KMS-11 (cell line): ENCODE data around the gene RAD51B.

Experiments used
- H2AFZ ChIP-seq: fragments of 200-600 bp; sonication (generic); 2 replicates; pipeline ENCODE4 v1.6.1; 2016; ENCODE audit warnings: antibody characterized with exemption, mixed run types, low read depth
- H3K27ac ChIP-seq: fragments of 200-600 bp; sonication (generic); 2 replicates; pipeline ENCODE4 v1.6.1; 2016; ENCODE audit warnings: mild to moderate bottlenecking, mixed run types
- H3K27me3 ChIP-seq: fragments of 200-600 bp; sonication (generic); 2 replicates; pipeline ENCODE4 v1.6.1; 2017; ENCODE audit warnings: mild to moderate bottlenecking, low read depth, mixed run types, moderate library complexity; ENCODE audit not compliant: insufficient read depth
- H3K36me3 ChIP-seq: fragments of 200-600 bp; sonication (generic); 2 replicates; pipeline ENCODE4 v1.6.1; 2017; ENCODE audit warnings: mild to moderate bottlenecking, mixed run types; ENCODE audit not compliant: insufficient read depth
- H3K4me1 ChIP-seq: fragments of 200-600 bp; sonication (generic); 2 replicates; pipeline ENCODE4 v1.6.1; 2016; ENCODE audit warnings: mild to moderate bottlenecking, low read depth, mixed run types; ENCODE audit not compliant: poor library complexity, severe bottlenecking
- H3K4me2 ChIP-seq: fragments of 200-600 bp; sonication (generic); 2 replicates; pipeline ENCODE4 v1.7.0; 2016; ENCODE audit warnings: mild to moderate bottlenecking, mixed run types
- H3K4me3 ChIP-seq: fragments of 200-600 bp; sonication (generic); IDR thresholded peaks from 2 replicates; pipeline ENCODE4 v1.6.1; 2017; ENCODE audit warnings: low read depth, low read length, mixed read lengths; ENCODE audit not compliant: insufficient read depth
- H3K79me2 ChIP-seq: fragments of 200-600 bp; sonication (generic); 2 replicates; pipeline ENCODE4 v1.6.1; 2016; ENCODE audit warnings: low read depth, mixed run types; ENCODE audit not compliant: insufficient read depth
- H3K9ac ChIP-seq: fragments of 200-600 bp; sonication (generic); 2 replicates; pipeline ENCODE4 v1.6.1; 2016; ENCODE audit warnings: mild to moderate bottlenecking, mixed run types
- H4K20me1 ChIP-seq: fragments of 200-600 bp; sonication (generic); 2 replicates; pipeline ENCODE4 v1.6.1; 2016; ENCODE audit warnings: mild to moderate bottlenecking, mixed run types; ENCODE audit not compliant: insufficient read depth
- CTCF ChIP-seq: fragments of 200-600 bp; sonication (generic); conservative IDR thresholded peaks from 2 replicates; pipeline ENCODE4 v1.6.1; 2017; ENCODE audit warnings: low read depth, mild to moderate bottlenecking, antibody characterized with exemption, low read length, moderate library complexity, mixed read lengths

Gene RAD51B

GRCh38 chr14:68358500-68358899 lies 538.9 kb downstream of the RAD51B start:
- Histone ChIP-seq H3K27me3 (no peaks in the 10 kb centered on the region), H3K36me3 (no peaks in the 10 kb centered on the region), H3K4me2 (no peak overlapping the region), H3K9ac (no peak overlapping the region), H3K79me2 (no peaks in the 10 kb centered on the region), H4K20me1 (no peaks in the 10 kb centered on the region), H3K4me1 (no peaks in the 10 kb centered on the region), H2AFZ (no peak overlapping the region), H3K4me3 (no peak overlapping the region), H3K27ac (no peak overlapping the region)
- no peak for TF ChIP-seq CTCF

- Histone ChIP-seq H3K27me3 (no peaks in the 10 kb centered on the region), H3K4me1 (no peaks in the 10 kb centered on the region), H2AFZ (no peak overlapping the region), H3K79me2 (no peaks in the 10 kb centered on the region), H3K36me3 (no peaks in the 10 kb centered on the region), H3K4me2 (no peak overlapping the region), H3K4me3 (no peak overlapping the region), H3K27ac (no peak overlapping the region), H4K20me1 (no peaks in the 10 kb centered on the region), H3K9ac (no peak overlapping the region)
- no peak for TF ChIP-seq CTCF
Measured at GRCh38 chr14:68359022-68359836, 539.6 kb downstream of the RAD51B start.

GRCh38 chr14:68359837-68360552 lies 540.4 kb downstream of the RAD51B start:
- Histone ChIP-seq H4K20me1 (no peaks in the 10 kb centered on the region), H2AFZ (no peak overlapping the region), H3K36me3 (no peaks in the 10 kb centered on the region), H3K79me2 (no peaks in the 10 kb centered on the region), H3K4me1 (no peaks in the 10 kb centered on the region), H3K4me3 (no peak overlapping the region), H3K27ac (no peak overlapping the region), H3K9ac (no peak overlapping the region), H3K4me2 (no peak overlapping the region), H3K27me3 (no peaks in the 10 kb centered on the region)
- no peak for TF ChIP-seq CTCF

GRCh38 chr14:68361231-68361630 lies 541.7 kb downstream of the RAD51B start:
- Histone ChIP-seq H2AFZ (no peak overlapping the region), H3K27ac (no peak overlapping the region), H3K79me2 (no peaks in the 10 kb centered on the region), H3K9ac (no peak overlapping the region), H4K20me1 (no peaks in the 10 kb centered on the region), H3K36me3 (no peaks in the 10 kb centered on the region), H3K4me3 (no peak overlapping the region), H3K4me2 (no peak overlapping the region), H3K4me1 (no peaks in the 10 kb centered on the region), H3K27me3 (no peaks in the 10 kb centered on the region)
- no peak for TF ChIP-seq CTCF
